ENCODE data around the gene CEP41.
"Not testable (repeated sequence)": the region's sequence is repeated elsewhere in the genome, so short reads cannot be mapped to it uniquely, and the experiment has no call there.

CEP41 gene

GRCh38 chr7:130458257-130458656 lies 17.4 kb upstream of the CEP41 start:
- FAIRE-seq: no peak

DNA sequence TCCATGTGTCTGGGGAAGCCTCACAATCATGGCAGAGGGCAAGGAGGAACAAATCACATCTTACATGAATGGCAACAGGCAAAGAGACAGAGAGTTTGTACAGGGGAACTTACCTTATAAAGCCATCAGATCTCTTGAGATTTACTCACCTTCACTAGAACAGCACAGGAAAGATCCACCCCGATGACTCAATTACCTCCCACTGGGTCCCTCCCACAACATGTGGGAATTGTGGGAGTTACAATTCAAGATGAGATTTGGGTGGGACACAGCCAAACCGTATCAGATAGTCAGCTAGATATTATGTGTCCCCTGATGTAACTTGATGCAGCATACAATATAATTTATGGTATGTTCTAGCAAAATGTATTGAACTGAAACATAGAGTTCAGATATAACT lies 14.1 kb upstream of the CEP41 start:
- FAIRE-seq: no peak

- no peak for FAIRE-seq
Observed at GRCh38 chr7:130452951-130453350, 12.1 kb upstream of the CEP41 start.

- FAIRE-seq: not testable (repeated sequence)
Observed at GRCh38 chr7:130451344-130451743, 10.5 kb upstream of the CEP41 start.

DNA sequence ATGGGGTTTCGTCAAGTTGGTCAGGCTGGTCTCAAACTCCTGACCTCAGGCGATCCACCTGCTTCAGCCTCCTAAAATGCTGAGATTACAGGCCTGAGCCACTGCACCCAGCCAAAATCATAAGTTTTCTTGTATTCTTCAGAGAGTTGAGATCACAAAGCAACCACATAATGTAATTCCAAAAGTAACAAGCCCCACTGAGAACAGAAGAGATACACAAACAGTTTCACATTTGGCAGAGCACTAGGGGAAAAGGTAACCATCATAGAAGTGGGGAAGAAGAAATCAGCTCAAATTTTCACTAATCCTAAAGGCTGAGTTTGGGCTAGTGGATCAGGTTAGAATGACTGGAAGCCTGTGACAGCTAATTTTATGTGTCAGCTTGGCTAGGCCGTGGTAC lies 5.4 kb upstream of the CEP41 start:
- FAIRE-seq: no peak

GRCh38 chr7:130444751-130445407 lies 4.1 kb upstream of the CEP41 start:
- no peak for FAIRE-seq

- FAIRE-seq: no peak
Observed at GRCh38 chr7:130444234-130444633, 3.4 kb upstream of the CEP41 start.

GRCh38 chr7:130442601-130443000 lies 1.8 kb upstream of the CEP41 start:
- no peak for FAIRE-seq

DNA sequence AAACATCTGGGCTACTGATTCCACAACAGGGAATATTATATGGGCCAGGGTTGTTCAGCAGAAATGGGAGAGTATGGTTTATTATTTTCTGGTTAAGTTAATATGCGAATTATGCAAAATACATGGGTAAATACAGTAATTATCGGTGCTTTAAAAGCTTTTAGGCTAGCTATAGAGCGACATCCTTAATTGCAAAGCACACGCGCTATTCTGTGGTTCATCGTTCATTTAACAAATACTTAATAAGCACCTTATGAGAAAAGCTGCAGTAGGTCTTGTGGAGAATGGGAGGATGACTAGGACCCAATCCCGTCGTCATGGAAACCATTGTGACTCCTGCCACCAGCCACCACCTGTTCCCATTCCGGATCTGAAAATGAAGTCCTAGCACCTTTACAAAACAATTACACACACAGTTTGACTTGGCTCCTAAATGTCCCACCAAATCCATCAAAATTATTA lies 623 bp upstream of the CEP41 start:
- FAIRE-seq: no peak

DNA sequence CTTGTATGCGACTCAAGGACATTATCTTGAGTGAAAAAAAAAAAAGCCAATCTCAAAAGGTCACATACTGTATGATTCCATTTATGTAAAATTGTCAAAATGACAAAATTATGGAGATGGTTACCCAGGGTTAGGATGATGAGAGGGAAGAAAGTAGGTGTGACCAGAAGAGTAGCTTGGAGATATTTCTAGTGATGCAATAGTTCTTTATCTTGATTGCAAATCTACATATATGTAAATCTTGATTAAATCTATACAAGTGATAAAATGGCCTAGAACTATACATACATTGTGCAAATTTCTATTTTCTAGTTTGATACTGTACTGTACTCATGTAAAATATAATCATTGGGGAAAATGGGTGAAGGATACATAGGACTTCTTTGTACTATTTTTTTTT lies 4.6 kb downstream of the CEP41 start:
- no peak for FAIRE-seq

DNA sequence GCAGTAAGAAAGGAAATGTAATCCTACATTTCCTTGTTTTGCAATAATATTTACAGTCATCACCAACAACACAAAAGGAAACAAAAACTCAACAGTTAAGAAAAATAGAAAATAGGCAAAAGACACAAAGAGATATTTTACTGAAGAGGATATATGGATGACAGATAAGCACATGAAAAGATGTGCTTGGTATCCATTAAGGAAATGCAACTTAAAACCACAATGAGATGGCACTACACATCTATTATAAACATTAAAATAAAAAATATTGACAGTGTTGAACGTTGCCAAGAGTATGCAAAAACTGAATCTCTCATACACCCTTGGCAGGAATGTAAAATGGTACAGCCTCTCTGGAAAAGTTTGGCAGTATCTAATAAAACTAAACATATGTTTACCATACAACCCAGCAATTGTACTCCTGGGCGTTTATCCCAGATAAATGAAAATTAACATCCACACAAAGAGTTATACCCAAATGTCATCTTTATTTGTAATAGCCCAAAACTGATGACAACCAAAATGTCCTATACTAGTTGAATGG lies 5.4 kb downstream of the CEP41 start:
- FAIRE-seq: no peak

DNA sequence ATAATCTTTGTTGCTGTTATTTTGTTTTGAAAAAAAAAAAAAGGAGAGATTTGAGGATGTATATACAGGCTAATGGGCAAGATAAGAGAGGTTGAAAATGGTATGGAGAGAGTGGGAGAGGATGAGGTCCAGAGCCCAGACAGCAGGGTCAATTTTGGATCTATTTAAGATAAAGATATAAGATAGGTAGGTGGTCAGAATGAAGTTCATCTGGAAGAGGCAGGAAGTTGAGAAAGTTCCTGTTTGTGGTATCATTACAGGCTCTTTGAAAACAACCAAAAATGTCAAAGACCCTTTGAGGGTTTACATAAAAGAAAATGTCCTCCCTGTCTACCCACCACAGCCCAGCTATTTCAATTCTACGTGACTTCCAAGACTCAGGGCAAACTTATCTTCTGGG lies 7.5 kb downstream of the CEP41 start:
- FAIRE-seq: no peak

- no peak for FAIRE-seq
Observed at GRCh38 chr7:130432886-130433285, 7.9 kb downstream of the CEP41 start.

GRCh38 chr7:130430841-130431666 lies 9.8 kb downstream of the CEP41 start:
- FAIRE-seq: no peak

- no peak for FAIRE-seq
Observed at GRCh38 chr7:130430115-130430514, 10.7 kb downstream of the CEP41 start.

DNA sequence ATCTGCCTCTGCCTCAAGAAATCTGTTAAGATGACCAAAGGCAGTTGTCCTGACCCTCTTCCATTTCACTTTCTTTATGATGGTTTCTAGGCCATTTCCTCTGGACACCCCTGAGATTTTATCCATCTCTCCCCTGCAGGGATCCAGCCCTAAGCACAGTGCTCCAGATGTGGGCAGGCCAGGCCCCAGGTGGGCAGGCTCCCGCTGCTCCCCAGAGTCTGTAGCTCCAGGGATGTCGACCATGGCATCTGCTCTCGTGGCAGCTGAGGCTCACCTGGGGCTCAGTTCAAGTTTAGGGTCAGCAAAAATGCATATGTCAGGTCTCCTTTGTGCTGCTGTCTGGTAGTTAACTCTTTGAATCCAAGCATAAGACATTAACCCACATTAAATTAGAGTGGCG lies 11.8 kb downstream of the CEP41 start:
- FAIRE-seq: no peak

GRCh38 chr7:130426564-130426963 lies 14.3 kb downstream of the CEP41 start:
- no peak for FAIRE-seq

DNA sequence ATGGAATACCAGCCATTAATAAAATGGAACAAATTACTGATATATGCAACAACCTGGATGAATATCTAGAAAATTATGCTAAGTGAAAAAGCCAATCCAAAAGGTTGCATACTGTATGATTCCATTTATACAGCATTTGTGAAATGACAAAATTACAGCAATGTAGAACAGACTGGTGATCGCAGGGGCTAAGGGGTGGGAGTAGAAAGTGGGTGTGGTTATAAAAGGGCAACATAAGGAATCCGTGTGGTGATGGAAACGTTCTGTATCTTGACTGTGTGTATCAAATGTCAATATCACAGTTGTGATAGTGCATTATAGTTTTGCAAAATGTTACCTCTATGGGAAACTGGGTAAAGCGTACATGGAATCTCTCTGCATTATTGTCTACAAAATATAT lies 15.0 kb downstream of the CEP41 start:
- FAIRE-seq: no peak

GRCh38 chr7:130423501-130424037 lies 17.2 kb downstream of the CEP41 start:
- no peak for FAIRE-seq

DNA sequence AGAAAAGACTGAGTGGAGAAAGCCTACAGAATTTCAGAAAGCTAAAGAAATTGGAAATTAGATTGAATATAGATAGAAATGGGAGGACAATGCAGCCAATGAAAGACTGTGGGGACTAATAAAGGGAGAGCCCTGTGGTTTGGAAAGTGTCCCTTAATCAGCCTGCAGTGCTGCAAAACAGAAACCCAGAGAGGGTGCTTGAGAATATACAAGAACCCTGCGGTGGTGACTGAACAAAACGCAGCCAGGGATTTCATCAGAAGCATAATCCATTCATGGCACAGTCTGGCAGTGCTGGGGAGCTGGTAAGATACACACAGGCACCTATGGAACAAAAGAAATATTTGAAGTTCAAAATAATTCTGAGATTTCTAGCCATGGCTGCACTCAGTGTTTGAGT lies 19.1 kb downstream of the CEP41 start:
- FAIRE-seq: no peak

- no peak for FAIRE-seq
Observed at GRCh38 chr7:130420943-130421578, 19.8 kb downstream of the CEP41 start.

DNA sequence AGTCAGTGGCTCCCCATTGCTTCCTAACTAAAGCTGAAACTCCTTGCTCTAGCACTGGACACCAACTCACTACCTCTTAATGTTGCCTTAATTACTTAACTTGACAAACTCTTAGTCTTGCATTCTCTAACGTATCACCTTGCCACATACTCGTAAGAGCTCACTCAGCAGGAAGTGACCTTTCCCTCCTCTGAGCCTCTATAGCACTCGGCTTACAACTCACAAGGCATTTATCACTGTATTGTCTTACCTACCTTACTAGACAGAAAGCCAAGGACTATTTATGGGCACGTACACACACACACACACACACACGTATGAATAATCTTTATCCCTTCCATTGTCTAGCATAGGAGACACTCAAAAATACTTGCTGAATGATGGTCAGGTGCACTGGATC lies 21.2 kb downstream of the CEP41 start:
- FAIRE-seq: no peak

DNA sequence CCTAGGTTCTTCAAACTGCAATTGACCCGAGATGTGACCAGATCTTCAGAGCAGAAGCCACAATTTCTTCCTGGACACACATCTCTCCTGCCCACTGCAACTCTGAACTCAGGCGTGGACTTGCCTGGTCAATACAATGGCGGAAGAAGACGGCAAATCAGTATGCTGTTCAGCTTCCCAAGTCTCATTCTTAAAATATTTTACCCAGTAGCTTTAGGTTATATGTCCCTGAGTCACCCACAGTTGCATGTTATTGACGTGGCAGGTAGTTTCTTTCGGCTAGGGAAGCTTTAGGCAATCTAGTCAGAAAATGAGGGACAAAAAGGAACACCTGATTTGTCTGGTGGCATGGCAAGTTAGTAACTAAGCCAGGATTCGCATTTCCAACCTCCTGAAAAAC lies 22.5 kb downstream of the CEP41 start:
- FAIRE-seq: no peak

All from A204.1 (cell line).